Fibroblast of skin of left quadriceps (primary cell): ENCODE measurements around the gene SH3RF1.

ENCODE experiments used
- DNase-seq, 2 experiments: peaks; one replicate each; pipeline ENCODE4 v3.0.0-alpha.2; 2013; ENCODE audit warnings: low read depth in 2 of 2

SH3RF1 gene

GRCh38 chr4:169275180-169275579 lies 4.4 kb upstream of the SH3RF1 start:
- no peak for DNase-seq

- DNase-seq: no peak
These were observed 3.3 kb upstream of the SH3RF1 start for GRCh38 chr4:169274033-169274432.

- peak; percentile 75 to 79 for DNase-seq
These were observed 1.6 kb upstream of the SH3RF1 start for GRCh38 chr4:169272265-169272886.

GRCh38 chr4:169271692-169272007 lies 894 bp upstream of the SH3RF1 start:
- no peak for DNase-seq

- DNase-seq: no peak
These were observed 593 bp downstream of the SH3RF1 start for GRCh38 chr4:169269916-169270809.

GRCh38 chr4:169268951-169269760 lies 1.6 kb downstream of the SH3RF1 start:
- DNase-seq: peak; percentile 75 to 79

- no peak for DNase-seq
These were observed 3.7 kb downstream of the SH3RF1 start for GRCh38 chr4:169267070-169267469.

GRCh38 chr4:169266661-169267060 lies 4.1 kb downstream of the SH3RF1 start:
- no peak for DNase-seq

- no peak for DNase-seq
These were observed 4.7 kb downstream of the SH3RF1 start for GRCh38 chr4:169266081-169266480.

- no peak for DNase-seq
These were observed 6.9 kb downstream of the SH3RF1 start for GRCh38 chr4:169263791-169264392.

- DNase-seq: no peak
These were observed 10.4 kb downstream of the SH3RF1 start for GRCh38 chr4:169260217-169260866.

- DNase-seq: no peak
These were observed 11.5 kb downstream of the SH3RF1 start for GRCh38 chr4:169259271-169259670.

- no peak for DNase-seq
These were observed 12.6 kb downstream of the SH3RF1 start for GRCh38 chr4:169258141-169258540.

GRCh38 chr4:169256856-169257761 lies 13.6 kb downstream of the SH3RF1 start:
- DNase-seq: no peak

- no peak for DNase-seq
These were observed 14.6 kb downstream of the SH3RF1 start for GRCh38 chr4:169256101-169256612.

GRCh38 chr4:169254546-169254983 lies 16.2 kb downstream of the SH3RF1 start:
- DNase-seq: peak; percentile 56

GRCh38 chr4:169253904-169254303 lies 16.9 kb downstream of the SH3RF1 start:
- DNase-seq: peak; percentile 90 to 92

- no peak for DNase-seq
These were observed 17.6 kb downstream of the SH3RF1 start for GRCh38 chr4:169253113-169253671.

GRCh38 chr4:169252339-169253112 lies 18.2 kb downstream of the SH3RF1 start:
- no peak for DNase-seq
